HEK293T (cell line): ENCODE data around the gene DCXR.

Source experiments
- ELF4 ChIP-seq: fragments of 450-650 bp; IDR thresholded peaks from 2 replicates; pipeline ENCODE4 v1.6.1; 2017; ENCODE audit warnings: antibody characterized with exemption
- NFRKB ChIP-seq: fragments of 450-650 bp; IDR thresholded peaks from 2 replicates; pipeline ENCODE4 v1.6.1; 2016; ENCODE audit warnings: mild to moderate bottlenecking, moderate library complexity
- SP1 ChIP-seq: fragments of 450-650 bp; IDR thresholded peaks from 2 replicates; pipeline ENCODE4 v1.6.1; 2017

- no peak for TF ChIP-seq SP1
- no peak for TF ChIP-seq NFRKB
- no peak for TF ChIP-seq ELF4
These were observed 41.2 kb downstream of the DCXR start for GRCh38 chr17:81996232-81996756.
